Measurements from ENCODE around the gene LRRC9. TPM values are rescaled to one million over a fixed set of nuclear protein-coding genes. Genes with fewer than 3 reads are reported as not detected.
"Not testable (repeated sequence)": the region's sequence is repeated elsewhere in the genome, so short reads cannot be mapped to it uniquely, and the experiment has no call there.

Gene LRRC9
- total RNA-seq, 2 experiments from 2014 or later: not detected

GRCh38 chr14:60008042-60008441, 88.1 kb downstream of the LRRC9 start:
- no peak for TF ChIP-seq CTCF (IDR thresholded peaks at IDR 0.05)
- ChIA-PET CTCF (no interaction called here), POLR2A (no interaction called here)

GRCh38 chr14:60010263-60010662, 90.3 kb downstream of the LRRC9 start:
- H3K27ac ChIP-seq (ENCODE audit: low read depth in 1 of 2, low read length in 2 of 2); DNase-seq; H3K36me3 Mint-ChIP-seq (ENCODE audit: low read depth); H3K27ac Mint-ChIP-seq; H3K27me3 ChIP-seq (ENCODE audit: control insufficient read depth in 1 of 2, insufficient read depth in 2 of 2, low read length in 2 of 2); H3K36me3 ChIP-seq (ENCODE audit: insufficient read depth, low read length); H3K9me3 ChIP-seq (ENCODE audit: control insufficient read depth in 1 of 2, insufficient read depth in 1 of 2, low read length in 2 of 2); intact Hi-C loops (cut with DNase I, micrococcal nuclease); H3K4me1 ChIP-seq (ENCODE audit: insufficient read depth, low read length); ATAC-seq (ENCODE audit: poor library complexity); H3K9me3 Mint-ChIP-seq; H3K4me3 Mint-ChIP-seq; CTCF ChIA-PET; H3K4me1 Mint-ChIP-seq (ENCODE audit: low read depth); H3K4me3 ChIP-seq (ENCODE audit: low read length); POLR2A ChIA-PET: not testable (repeated sequence)
- H3K27me3 Mint-ChIP-seq: peaks cover 21% of the 10 kb centered on the region

More at GRCh38 chr14:60008042-60008441, 88.1 kb downstream of the LRRC9 start:
- H3K4me3 ChIP-seq (ENCODE audit: low read length): no peak overlapping the region
- peaks cover 0 to 3% of the 10 kb centered on the region in 2 experiments for H3K27me3 ChIP-seq (ENCODE audit: control insufficient read depth in 1 of 2, insufficient read depth in 2 of 2, low read length in 2 of 2)
- Mint-ChIP-seq H3K27me3 (peaks cover 22% of the 10 kb centered on the region), H3K36me3 (ENCODE audit: low read depth) (no peaks in the 10 kb centered on the region), H3K4me1 (ENCODE audit: low read depth) (no peaks in the 10 kb centered on the region), H3K9me3 (peaks cover 5% of the 10 kb centered on the region), H3K27ac (no peak overlapping the region), H3K4me3 (no peak overlapping the region)
- intact Hi-C loops (cut with DNase I, micrococcal nuclease): no loop called here
- DNase-seq (no peak), ATAC-seq (ENCODE audit: poor library complexity) (no peak)
- H3K4me1 ChIP-seq (ENCODE audit: insufficient read depth, low read length): no peaks in the 10 kb centered on the region
- no peaks in the 10 kb centered on the region for H3K36me3 ChIP-seq (ENCODE audit: insufficient read depth, low read length)
- H3K9me3 ChIP-seq (ENCODE audit: control insufficient read depth in 1 of 2, insufficient read depth in 1 of 2, low read length in 2 of 2): peaks cover 0 to 6% of the 10 kb centered on the region in 2 experiments
- H3K27ac ChIP-seq (ENCODE audit: low read depth in 1 of 2, low read length in 2 of 2): no peak overlapping the region

- ChIA-PET POLR2A (no interaction called here), CTCF (no interaction called here)
- H3K4me3 ChIP-seq (ENCODE audit: low read length): no peak overlapping the region
- H3K27ac Mint-ChIP-seq: no peak overlapping the region
- peaks cover 0 to 6% of the 10 kb centered on the region in 2 experiments for H3K9me3 ChIP-seq (ENCODE audit: control insufficient read depth in 1 of 2, insufficient read depth in 1 of 2, low read length in 2 of 2)
- peaks cover 0 to 4% of the 10 kb centered on the region in 2 experiments for H3K27me3 ChIP-seq (ENCODE audit: control insufficient read depth in 1 of 2, insufficient read depth in 2 of 2, low read length in 2 of 2)
- H3K36me3 Mint-ChIP-seq (ENCODE audit: low read depth): no peaks in the 10 kb centered on the region
- H3K27ac ChIP-seq (ENCODE audit: low read depth in 1 of 2, low read length in 2 of 2): no peak overlapping the region
- no peak for TF ChIP-seq CTCF (IDR thresholded peaks at IDR 0.05)
- intact Hi-C loops (cut with DNase I, micrococcal nuclease): no loop called here
- H3K9me3 Mint-ChIP-seq: peaks cover 5% of the 10 kb centered on the region
- no peaks in the 10 kb centered on the region for H3K4me1 Mint-ChIP-seq (ENCODE audit: low read depth)
- peaks cover 11% of the 10 kb centered on the region for H3K27me3 Mint-ChIP-seq
- H3K4me3 Mint-ChIP-seq: no peak overlapping the region
- H3K36me3 ChIP-seq (ENCODE audit: insufficient read depth, low read length): no peaks in the 10 kb centered on the region
- ATAC-seq (ENCODE audit: poor library complexity) (no peak), DNase-seq (no peak)
- no peaks in the 10 kb centered on the region for H3K4me1 ChIP-seq (ENCODE audit: insufficient read depth, low read length)
Observed at GRCh38 chr14:60014402-60014801, 94.5 kb downstream of the LRRC9 start.

GRCh38 chr14:60021619-60022018, 101.7 kb downstream of the LRRC9 start:
- ChIA-PET CTCF (no interaction called here), POLR2A (no interaction called here)
- Mint-ChIP-seq H3K4me1 (ENCODE audit: low read depth) (no peaks in the 10 kb centered on the region), H3K27ac (no peak overlapping the region), H3K36me3 (ENCODE audit: low read depth) (no peaks in the 10 kb centered on the region), H3K27me3 (peaks cover 35% of the 10 kb centered on the region), H3K9me3 (peaks cover 2% of the 10 kb centered on the region), H3K4me3 (no peak overlapping the region)
- Histone ChIP-seq H3K9me3 (ENCODE audit: control insufficient read depth in 1 of 2, insufficient read depth in 1 of 2, low read length in 2 of 2) (no peaks in the 10 kb centered on the region), H3K4me3 (ENCODE audit: low read length) (no peak overlapping the region), H3K27ac (ENCODE audit: low read depth in 1 of 2, low read length in 2 of 2) (no peak overlapping the region), H3K27me3 (ENCODE audit: control insufficient read depth in 1 of 2, insufficient read depth in 2 of 2, low read length in 2 of 2) (no peaks in the 10 kb centered on the region), H3K36me3 (ENCODE audit: insufficient read depth, low read length) (no peaks in the 10 kb centered on the region), H3K4me1 (ENCODE audit: insufficient read depth, low read length) (no peaks in the 10 kb centered on the region)
- intact Hi-C loops (cut with DNase I, micrococcal nuclease): no loop called here
- ATAC-seq (ENCODE audit: poor library complexity): no peak
- no peak for DNase-seq
- no peak for TF ChIP-seq CTCF (IDR thresholded peaks at IDR 0.05)
